ENCODE results near the gene HMGCS1. TPM values are rescaled to one million over a fixed set of nuclear protein-coding genes. Genes with fewer than 3 reads are reported as not detected.
"Not testable (repeated sequence)": the region's sequence is repeated elsewhere in the genome, so short reads cannot be mapped to it uniquely, and the experiment has no call there.

The HMGCS1 gene
- total RNA-seq, 1 experiment from 2014 or later: 87.9 TPM

DNA sequence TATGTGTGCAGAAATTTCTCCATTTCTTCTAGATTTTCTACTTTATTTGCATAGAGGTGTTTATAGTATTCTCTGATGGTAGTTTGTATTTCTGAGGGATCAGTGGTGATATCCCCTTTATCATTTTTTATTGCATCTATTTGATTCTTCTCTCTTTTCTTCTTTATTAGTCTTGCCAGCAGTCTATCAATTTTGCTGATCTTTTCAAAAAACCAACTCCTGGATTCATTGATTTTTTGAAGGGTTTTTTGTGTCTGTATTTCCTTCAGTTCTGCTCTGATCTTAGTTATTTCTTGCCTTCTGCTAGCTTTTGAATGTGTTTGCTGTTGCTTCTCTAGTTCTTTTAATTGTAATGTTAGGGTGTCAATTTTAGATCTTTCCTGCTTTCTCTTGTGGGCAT, 12.4 kb upstream of the HMGCS1 start:
- H3K4me3 ChIP-seq (ENCODE audit: insufficient read depth, low read depth, low read length); DNase-seq; H3K36me3 ChIP-seq (replicated peaks; ENCODE audit: control insufficient read depth, insufficient read depth, low read length); H3K27me3 ChIP-seq (ENCODE audit: control insufficient read depth, insufficient read depth, low read length): not testable (repeated sequence)

DNA sequence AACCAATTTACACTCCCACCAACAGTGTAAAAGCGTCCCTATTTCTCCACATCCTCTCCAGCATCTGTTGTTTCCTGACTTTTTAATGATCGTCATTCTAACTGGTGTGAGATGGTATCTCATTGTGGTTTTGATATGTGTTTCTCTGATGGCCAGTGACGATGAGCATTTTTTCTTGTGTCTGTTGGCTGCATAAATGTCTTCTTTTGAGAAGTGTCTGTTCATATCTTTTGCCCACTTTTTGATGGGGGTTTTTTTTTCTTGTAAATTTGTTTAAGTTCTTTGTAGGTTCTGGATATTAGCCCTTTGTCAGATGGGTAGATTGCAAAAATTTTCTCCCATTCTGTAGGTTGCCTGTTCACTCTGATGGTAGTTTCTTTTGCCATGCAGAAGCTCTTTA, 10.3 kb upstream of the HMGCS1 start:
- not testable (repeated sequence) for H3K36me3 ChIP-seq (replicated peaks; ENCODE audit: control insufficient read depth, insufficient read depth, low read length); H3K27me3 ChIP-seq (ENCODE audit: control insufficient read depth, insufficient read depth, low read length); DNase-seq; H3K4me3 ChIP-seq (ENCODE audit: insufficient read depth, low read depth, low read length)

DNA sequence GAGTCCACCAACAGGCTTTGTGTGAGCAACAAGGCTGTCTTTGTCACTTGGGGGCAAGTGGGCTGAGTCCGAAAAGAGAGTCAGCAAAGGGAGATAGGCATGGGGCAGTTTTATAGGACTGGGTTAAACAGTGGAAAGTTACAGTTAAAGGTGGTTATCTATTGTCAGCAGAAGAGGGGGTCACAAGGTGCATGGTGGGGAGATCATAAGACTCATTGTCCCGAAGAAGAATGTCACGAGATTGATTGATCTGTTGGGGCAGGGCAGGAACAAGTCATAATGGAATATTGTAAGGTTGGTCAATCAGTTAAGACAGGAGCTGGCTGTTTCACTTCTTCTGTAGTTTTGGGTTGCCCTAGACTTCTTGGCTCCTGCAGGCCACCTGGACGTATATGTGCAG, 7.6 kb upstream of the HMGCS1 start:
- Histone ChIP-seq H3K4me3 (ENCODE audit: insufficient read depth, low read depth, low read length) (no peak overlapping the region), H3K27me3 (ENCODE audit: control insufficient read depth, insufficient read depth, low read length) (no peaks in the 10 kb centered on the region)
- no peak for DNase-seq

DNA sequence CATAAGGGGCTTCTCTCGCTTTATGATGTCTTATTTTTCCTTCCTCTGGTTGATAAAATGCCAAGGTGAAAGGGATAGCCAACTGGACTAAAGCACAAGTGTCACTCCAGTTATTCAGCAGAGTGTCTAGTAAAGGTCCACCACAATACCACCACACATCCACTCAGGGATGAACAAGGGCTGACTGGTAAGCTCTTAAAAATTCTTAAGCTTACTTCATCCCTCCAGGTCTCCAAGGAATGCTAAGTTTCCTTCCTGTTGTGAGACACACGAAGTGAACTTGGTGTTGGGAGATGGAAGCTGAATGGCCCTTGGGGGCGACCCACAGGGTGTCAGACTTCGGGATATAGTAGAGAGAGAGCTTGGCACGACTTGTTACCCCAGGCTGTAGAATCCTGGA, 3.2 kb upstream of the HMGCS1 start:
- no peak overlapping the region for H3K4me3 ChIP-seq (ENCODE audit: insufficient read depth, low read depth, low read length)
- H3K36me3 ChIP-seq (replicated peaks; ENCODE audit: control insufficient read depth, insufficient read depth, low read length): no peaks in the 10 kb centered on the region
- no peaks in the 10 kb centered on the region for H3K27me3 ChIP-seq (ENCODE audit: control insufficient read depth, insufficient read depth, low read length)
- no peak for DNase-seq

More for the DNA sequence above, 7.6 kb upstream of the HMGCS1 start:
- no peaks in the 10 kb centered on the region for H3K36me3 ChIP-seq (replicated peaks; ENCODE audit: control insufficient read depth, insufficient read depth, low read length)

DNA sequence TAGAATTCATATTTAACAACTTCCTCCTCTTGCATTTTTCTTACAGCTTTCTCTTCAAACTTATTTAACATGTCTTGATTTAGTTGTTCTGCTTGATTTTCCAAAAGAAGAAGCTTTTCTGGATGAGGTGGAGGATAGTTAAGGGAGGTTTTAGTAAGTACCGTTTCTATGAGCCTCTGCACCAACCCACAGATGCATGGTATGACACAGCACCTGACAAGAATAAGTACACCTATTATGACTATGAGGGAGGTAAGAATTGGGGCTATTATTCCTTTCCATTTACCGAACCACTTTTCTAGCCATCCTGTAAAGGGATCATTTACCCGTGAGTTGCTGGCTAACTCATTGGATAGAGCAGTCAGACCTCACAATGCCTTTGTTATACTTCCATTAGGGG, 2.5 kb upstream of the HMGCS1 start:
- DNase-seq: no peak
- H3K27me3 ChIP-seq (ENCODE audit: control insufficient read depth, insufficient read depth, low read length): no peaks in the 10 kb centered on the region
- H3K4me3 ChIP-seq (ENCODE audit: insufficient read depth, low read depth, low read length): no peak overlapping the region
- 0 out of 2 replicates have a peak, but pooled peaks cover under 1% of the 10 kb centered on the region for H3K36me3 ChIP-seq (replicated peaks; ENCODE audit: control insufficient read depth, insufficient read depth, low read length)

DNA sequence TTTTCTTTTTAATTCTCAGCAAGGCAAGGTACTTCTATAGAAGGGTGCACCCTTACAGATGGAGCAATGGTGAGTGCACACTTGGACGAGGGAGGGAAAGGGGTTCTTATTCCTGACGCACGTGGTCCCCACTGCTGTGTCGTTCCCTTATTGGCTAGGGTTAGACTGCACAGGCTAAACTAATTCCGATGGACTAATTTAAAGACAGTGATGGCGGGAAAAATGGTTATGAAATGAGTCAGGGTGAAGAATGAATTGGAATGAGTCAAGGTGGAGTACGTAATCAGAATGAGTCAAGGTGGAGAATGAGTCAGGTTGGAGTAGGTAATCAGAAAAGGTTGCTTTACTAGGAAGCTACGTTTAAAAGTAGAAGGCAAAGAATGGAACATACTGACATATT, 2.1 kb upstream of the HMGCS1 start:
- Histone ChIP-seq H3K36me3 (replicated peaks; ENCODE audit: control insufficient read depth, insufficient read depth, low read length) (0 out of 2 replicates have a peak, but pooled peaks cover 1% of the 10 kb centered on the region), H3K27me3 (ENCODE audit: control insufficient read depth, insufficient read depth, low read length) (no peaks in the 10 kb centered on the region), H3K4me3 (ENCODE audit: insufficient read depth, low read depth, low read length) (no peak overlapping the region)
- no peak for DNase-seq

DNA sequence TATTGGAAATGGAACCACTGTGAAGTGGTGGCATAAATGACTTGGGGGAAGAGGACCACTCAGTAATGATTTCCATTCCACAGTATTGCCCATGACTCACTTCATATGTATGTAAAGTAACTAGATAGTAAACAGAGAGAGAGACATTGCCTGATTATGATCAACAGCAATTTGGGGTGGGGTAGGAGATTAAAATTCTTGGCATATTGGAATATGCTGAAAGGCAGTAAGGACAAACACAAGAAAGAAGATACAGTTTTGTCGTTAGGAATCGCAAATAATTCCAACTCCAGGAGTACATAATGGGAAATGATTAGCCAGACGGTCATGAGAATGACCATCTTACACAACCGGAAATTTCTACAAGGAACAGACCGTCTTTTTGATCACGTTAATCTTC, 1.5 kb upstream of the HMGCS1 start:
- DNase-seq: no peak
- H3K36me3 ChIP-seq (replicated peaks; ENCODE audit: control insufficient read depth, insufficient read depth, low read length): 0 out of 2 replicates have a peak, but pooled peaks cover 1% of the 10 kb centered on the region
- H3K4me3 ChIP-seq (ENCODE audit: insufficient read depth, low read depth, low read length): no peak overlapping the region
- H3K27me3 ChIP-seq (ENCODE audit: control insufficient read depth, insufficient read depth, low read length): no peaks in the 10 kb centered on the region

DNA sequence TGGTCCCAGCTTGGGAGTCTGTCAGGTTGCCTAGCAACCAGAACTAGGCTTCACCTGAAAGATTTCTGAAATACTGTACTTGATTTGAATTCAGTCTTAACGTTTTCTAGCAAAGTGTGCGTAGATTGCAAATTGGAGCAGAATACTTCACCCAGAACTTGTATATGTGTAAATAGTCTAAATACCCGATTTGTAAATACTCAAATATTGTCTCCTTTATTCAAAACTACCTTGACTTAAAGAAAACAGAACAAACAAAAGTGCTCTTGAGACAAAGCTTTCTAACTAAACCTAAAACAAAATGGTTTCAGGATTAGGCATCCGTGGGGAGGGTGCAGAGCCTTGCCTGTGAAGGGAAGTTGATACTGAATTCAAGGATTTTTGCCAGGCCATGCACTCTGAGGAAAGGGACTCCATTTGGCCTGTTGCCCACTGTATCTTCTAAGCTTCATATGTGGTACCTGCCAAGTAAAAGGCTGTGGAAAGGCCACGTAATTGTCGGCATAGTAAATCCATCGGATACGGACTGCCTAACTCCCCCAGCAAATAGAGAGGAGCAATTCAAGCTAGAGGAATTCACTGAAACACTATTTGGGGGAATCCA, 744 bp upstream of the HMGCS1 start:
- 0 out of 2 replicates have a peak, but pooled peaks cover 1% of the 10 kb centered on the region for H3K36me3 ChIP-seq (replicated peaks; ENCODE audit: control insufficient read depth, insufficient read depth, low read length)
- no peak for DNase-seq
- no peaks in the 10 kb centered on the region for H3K27me3 ChIP-seq (ENCODE audit: control insufficient read depth, insufficient read depth, low read length)
- no peak overlapping the region for H3K4me3 ChIP-seq (ENCODE audit: insufficient read depth, low read depth, low read length)

DNA sequence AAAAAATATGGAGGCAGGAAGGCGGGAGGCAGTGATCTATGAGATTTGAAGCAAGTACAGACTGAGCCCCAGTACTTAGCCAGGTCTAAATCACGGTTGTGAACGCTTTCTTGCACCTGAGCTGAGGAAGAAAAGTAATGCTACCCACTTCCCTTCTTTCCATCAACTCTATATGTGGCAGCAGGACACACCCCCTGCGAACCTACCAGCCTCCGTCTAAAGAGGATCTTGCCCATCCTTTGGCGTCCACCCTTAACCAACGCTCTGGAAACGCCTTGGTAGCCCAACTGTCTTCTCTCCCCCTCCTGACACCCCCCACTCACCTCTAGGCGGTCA, 545 bp downstream of the HMGCS1 start:
- DNase-seq: no peak
- Histone ChIP-seq H3K27me3 (ENCODE audit: control insufficient read depth, insufficient read depth, low read length) (no peaks in the 10 kb centered on the region), H3K36me3 (replicated peaks; ENCODE audit: control insufficient read depth, insufficient read depth, low read length) (0 out of 2 replicates have a peak, but pooled peaks cover 1% of the 10 kb centered on the region), H3K4me3 (ENCODE audit: insufficient read depth, low read depth, low read length) (peak overlapping the region; percentile 91)

DNA sequence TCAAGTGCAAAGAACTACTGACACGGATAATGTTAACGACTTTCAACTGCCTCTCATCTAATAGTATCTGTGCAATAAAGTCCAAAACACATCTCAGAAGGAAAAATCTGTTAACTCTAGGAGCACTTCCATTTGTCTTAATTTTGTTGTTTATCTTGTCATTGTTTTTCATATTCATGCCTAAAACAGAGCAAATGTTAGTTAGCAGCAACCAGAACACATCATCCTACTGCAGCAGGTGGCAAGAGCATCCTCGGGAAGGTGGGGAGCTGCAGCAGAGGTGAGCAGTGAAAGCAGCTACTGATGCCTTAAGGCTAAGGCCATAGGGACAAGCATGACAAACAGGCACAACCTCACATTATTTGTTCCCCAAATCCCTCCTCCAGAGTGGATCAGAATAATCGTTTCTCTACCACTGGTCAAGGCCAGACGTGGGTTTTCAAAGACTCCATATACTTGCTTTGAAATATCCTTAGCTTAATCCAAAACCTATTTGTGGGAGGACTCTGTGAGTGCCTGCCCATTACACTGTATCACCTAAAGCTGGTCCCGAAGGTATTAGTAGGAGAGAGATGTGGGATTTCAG, 1.0 kb downstream of the HMGCS1 start:
- no peaks in the 10 kb centered on the region for H3K27me3 ChIP-seq (ENCODE audit: control insufficient read depth, insufficient read depth, low read length)
- 0 out of 2 replicates have a peak, but pooled peaks cover 1% of the 10 kb centered on the region for H3K36me3 ChIP-seq (replicated peaks; ENCODE audit: control insufficient read depth, insufficient read depth, low read length)
- DNase-seq: no peak
- peak overlapping the region; percentile 91 for H3K4me3 ChIP-seq (ENCODE audit: insufficient read depth, low read depth, low read length)

DNA sequence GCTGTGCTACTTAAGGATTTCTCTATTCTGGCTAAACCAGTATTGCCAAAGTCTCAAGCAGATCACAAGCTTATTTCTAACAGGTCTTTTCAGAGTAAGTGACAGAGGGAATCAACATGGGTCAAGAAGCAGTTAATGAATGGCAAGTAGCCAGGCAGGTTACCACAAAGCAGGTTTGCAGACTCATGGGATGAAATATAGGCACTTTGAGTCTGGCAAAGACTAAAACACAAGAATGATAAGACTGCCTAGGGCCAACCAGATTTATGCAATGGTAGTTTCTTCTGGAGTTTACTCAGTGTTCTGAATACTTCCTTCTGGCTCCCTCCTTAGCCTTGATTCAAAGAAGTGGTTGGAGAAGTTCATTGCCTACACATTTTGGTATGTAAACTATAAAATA, 3.6 kb downstream of the HMGCS1 start:
- H3K36me3 ChIP-seq (replicated peaks; ENCODE audit: control insufficient read depth, insufficient read depth, low read length): 0 out of 2 replicates have a peak, but pooled peaks cover 1% of the 10 kb centered on the region
- H3K27me3 ChIP-seq (ENCODE audit: control insufficient read depth, insufficient read depth, low read length): no peaks in the 10 kb centered on the region
- H3K4me3 ChIP-seq (ENCODE audit: insufficient read depth, low read depth, low read length): no peak overlapping the region
- DNase-seq: no peak

DNA sequence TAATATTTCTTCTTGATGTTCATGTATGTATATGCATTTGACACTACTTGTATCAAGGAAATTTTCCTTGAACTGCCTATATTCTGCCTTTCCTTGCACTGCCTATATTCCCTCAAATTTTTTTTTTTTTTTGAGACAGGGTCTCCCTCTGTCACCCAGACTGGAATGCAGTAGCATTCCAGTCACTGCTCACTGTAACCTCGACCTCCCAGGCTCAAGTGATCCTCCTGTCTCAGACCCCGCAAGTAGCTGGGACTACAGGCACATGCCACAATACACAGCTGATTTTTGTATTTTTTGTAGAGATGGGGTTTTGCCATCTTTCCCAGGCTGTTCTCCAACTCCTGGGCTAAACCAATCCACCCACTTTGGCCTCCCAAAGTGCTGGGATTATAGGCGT, 4.1 kb downstream of the HMGCS1 start:
- no peak overlapping the region for H3K4me3 ChIP-seq (ENCODE audit: insufficient read depth, low read depth, low read length)
- no peak for DNase-seq
- H3K36me3 ChIP-seq (replicated peaks; ENCODE audit: control insufficient read depth, insufficient read depth, low read length): 0 out of 2 replicates have a peak, but pooled peaks cover 1% of the 10 kb centered on the region

DNA sequence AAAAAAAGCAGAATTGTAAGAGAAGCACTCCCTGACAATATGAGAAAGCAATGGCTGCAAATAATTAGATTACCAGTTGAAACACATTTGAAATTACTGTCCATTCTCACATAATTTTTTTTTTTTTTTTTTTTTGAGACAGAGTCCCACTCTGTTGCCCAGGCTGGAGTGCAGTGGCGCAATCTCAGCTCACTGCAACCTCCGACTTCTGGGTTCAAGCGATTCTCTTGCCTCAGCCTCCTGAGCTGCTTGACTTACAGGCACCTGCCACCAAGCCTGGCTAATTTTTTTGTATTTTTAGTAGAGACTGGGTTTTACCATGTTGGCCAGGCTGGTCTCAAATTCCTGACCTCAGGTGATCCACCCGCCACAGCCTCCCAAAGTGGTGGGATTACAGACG, 6.3 kb downstream of the HMGCS1 start:
- H3K36me3 ChIP-seq (replicated peaks; ENCODE audit: control insufficient read depth, insufficient read depth, low read length); H3K4me3 ChIP-seq (ENCODE audit: insufficient read depth, low read depth, low read length); DNase-seq; H3K27me3 ChIP-seq (ENCODE audit: control insufficient read depth, insufficient read depth, low read length): not testable (repeated sequence)

More for the DNA sequence above, 4.1 kb downstream of the HMGCS1 start:
- no peaks in the 10 kb centered on the region for H3K27me3 ChIP-seq (ENCODE audit: control insufficient read depth, insufficient read depth, low read length)

DNA sequence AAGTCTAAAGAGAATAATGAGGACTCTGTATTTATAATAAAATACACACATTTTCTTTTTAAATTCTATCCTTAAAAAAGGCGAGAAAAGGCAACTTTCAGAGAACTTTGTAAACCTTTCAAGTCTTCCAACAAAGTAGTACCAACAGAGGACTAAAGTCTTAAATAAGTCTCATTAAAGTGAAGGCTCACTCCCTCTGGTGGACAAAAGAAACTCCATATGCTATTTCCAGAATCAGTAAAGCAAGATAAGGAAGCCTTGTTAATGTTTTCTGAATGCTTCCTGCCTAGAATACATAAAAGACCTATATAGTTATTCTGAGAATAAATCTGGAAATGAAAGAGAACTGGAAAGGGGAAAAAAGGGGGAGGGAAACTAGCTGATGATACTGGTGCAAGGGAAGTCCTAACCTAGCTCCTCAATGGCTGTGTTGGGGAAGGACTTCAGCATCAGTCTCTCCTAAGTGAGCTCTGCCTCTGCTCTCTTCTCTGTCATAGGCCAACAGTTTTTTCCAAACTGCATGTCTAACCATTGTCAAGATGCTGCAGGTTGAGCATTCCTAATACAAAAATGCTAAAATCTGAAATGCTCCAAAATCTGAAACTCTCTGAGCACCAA, 7.2 kb downstream of the HMGCS1 start:
- no peak for DNase-seq
- Histone ChIP-seq H3K4me3 (ENCODE audit: insufficient read depth, low read depth, low read length) (no peak overlapping the region), H3K36me3 (replicated peaks; ENCODE audit: control insufficient read depth, insufficient read depth, low read length) (0 out of 2 replicates have a peak, but pooled peaks cover 1% of the 10 kb centered on the region), H3K27me3 (ENCODE audit: control insufficient read depth, insufficient read depth, low read length) (no peaks in the 10 kb centered on the region)

DNA sequence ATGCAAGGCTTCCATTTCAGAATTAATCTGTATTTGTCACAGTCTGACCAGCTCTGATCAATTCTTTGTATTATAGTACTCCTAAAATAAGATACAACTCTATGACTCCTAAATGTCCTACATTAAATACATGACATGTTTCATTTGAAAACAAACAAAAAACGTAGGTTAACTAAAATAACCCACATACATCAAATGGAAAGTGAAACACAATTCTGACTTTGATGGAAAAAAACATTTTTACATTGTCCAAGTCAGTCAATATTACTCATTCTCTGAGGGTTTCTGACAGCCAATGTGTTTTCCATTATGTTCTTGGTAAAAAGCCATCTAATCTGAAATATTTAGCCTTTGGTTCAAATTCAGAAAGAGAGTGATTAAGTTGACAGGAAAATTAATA, 8.7 kb downstream of the HMGCS1 start:
- Histone ChIP-seq H3K27me3 (ENCODE audit: control insufficient read depth, insufficient read depth, low read length) (no peaks in the 10 kb centered on the region), H3K4me3 (ENCODE audit: insufficient read depth, low read depth, low read length) (no peak overlapping the region), H3K36me3 (replicated peaks; ENCODE audit: control insufficient read depth, insufficient read depth, low read length) (peaks cover 3% of the 10 kb centered on the region)
- no peak for DNase-seq

Data from H7 (cell line).